ENCODE measurements around the gene DHH.

GRCh38 chr12:49110464-49111155, 16.0 kb upstream of the DHH start, which contains the start of gene LMBR1L:
- TF ChIP-seq CTCF (IDR thresholded peaks at IDR 0.05) (peak in 2 of 3 experiments; percentile 11 to 55), POLR2A (IDR thresholded peaks at IDR 0.05) (peak; percentile 75 to 87)

Measured in vagina (tissue), 2 donors.